Epithelial cell of proximal tubule (primary cell): ENCODE results near the gene EQTN. TPM values are rescaled to one million over a fixed set of nuclear protein-coding genes. Genes with fewer than 3 reads are reported as not detected.

Experiments
- DNase-seq: peaks from one replicate; pipeline ENCODE4 v3.0.0-alpha.2; 2011; ENCODE audit warnings: low read depth
- H3K4me3 ChIP-seq: 2 replicates; pipeline ENCODE4 v1.5.1; 2011; ENCODE audit warnings: low read depth, mild to moderate bottlenecking, low read length
- total RNA-seq: library from RNA; depleted of rRNA; stranded (reverse); fragments of >200 nt; gene quantifications from 2 replicates; pipeline ENCODE4 v1.2.3, GENCODE V29; 2015
- TF ChIP-seq, protein P1 (sequence below): conservative IDR thresholded peaks from 2 replicates; pipeline ENCODE4 v1.5.1; 2012; ENCODE audit warnings: low read depth, mild to moderate bottlenecking, low read length

Gene EQTN
- total RNA-seq, 1 donor from 2014 or later = not detected

- no peak overlapping the region for H3K4me3 ChIP-seq
- DNase-seq = no peak
- TF ChIP-seq, protein P1, sequence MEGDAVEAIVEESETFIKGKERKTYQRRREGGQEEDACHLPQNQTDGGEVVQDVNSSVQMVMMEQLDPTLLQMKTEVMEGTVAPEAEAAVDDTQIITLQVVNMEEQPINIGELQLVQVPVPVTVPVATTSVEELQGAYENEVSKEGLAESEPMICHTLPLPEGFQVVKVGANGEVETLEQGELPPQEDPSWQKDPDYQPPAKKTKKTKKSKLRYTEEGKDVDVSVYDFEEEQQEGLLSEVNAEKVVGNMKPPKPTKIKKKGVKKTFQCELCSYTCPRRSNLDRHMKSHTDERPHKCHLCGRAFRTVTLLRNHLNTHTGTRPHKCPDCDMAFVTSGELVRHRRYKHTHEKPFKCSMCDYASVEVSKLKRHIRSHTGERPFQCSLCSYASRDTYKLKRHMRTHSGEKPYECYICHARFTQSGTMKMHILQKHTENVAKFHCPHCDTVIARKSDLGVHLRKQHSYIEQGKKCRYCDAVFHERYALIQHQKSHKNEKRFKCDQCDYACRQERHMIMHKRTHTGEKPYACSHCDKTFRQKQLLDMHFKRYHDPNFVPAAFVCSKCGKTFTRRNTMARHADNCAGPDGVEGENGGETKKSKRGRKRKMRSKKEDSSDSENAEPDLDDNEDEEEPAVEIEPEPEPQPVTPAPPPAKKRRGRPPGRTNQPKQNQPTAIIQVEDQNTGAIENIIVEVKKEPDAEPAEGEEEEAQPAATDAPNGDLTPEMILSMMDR = no peak
Measured at GRCh38 chr9:27303219-27303618, 6.3 kb upstream of the EQTN start.

GRCh38 chr9:27293996-27294395, 3.0 kb downstream of the EQTN start:
- TF ChIP-seq, protein P1 = no peak
- no peak overlapping the region for H3K4me3 ChIP-seq
- DNase-seq = no peak

DNA sequence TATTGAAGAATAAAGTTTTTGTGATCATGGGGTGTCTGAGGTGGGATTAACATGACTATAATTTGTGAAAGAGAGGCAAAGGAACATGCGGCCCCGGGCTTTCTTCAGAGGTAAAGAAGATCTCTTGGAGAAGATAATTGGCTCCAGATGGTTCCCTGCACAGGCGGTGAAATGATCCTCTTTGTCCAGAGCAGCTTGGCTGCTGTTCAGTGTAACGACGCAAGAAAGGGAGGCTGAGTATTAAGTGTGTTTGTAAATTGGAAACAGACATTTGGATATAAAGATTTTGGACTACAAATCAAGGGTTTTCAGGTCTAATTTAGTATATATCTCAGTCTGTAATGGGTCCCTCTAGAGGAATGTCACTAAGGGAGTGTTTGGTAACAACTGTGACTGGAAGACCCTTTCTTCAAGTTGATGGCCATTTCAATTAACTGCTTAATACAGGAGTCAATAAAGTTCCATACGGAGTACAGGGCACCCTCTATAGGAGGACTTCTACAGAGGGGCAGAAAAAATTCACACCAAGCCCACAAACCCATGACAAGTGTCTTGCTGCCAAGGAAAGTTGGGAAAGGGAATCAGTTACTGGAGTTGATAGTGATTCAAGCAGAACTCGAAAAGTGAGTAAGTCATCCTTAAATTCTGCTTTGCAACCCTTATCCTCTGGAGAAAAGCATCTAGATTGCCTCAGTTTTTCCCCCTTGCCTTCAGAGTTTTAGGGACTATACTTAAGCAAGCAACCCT, 4.1 kb downstream of the EQTN start:
- H3K4me3 ChIP-seq = no peak overlapping the region
- TF ChIP-seq, protein P1 = no peak
- no peak for DNase-seq

DNA sequence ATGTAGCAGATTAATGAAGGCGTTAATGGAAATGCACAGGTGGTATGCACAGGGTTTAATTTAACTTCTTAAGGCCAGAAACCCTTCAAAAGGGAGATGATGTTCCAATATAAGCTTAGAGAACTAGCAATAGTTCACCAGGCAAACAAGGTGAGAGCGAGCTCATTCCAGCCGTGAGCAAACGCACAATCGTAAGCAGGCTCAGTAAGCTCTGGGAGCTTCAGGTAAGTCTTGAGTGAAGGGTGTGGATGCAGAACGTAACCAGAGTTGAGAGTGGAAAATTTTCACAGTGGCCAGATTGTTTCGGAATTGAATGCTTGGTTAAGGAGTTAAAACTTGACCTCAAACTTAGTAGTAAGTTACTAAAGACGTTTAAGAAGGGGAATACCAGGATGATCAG, 5.7 kb downstream of the EQTN start:
- TF ChIP-seq, protein P1 = no peak
- DNase-seq = no peak
- H3K4me3 ChIP-seq = no peak overlapping the region

DNA sequence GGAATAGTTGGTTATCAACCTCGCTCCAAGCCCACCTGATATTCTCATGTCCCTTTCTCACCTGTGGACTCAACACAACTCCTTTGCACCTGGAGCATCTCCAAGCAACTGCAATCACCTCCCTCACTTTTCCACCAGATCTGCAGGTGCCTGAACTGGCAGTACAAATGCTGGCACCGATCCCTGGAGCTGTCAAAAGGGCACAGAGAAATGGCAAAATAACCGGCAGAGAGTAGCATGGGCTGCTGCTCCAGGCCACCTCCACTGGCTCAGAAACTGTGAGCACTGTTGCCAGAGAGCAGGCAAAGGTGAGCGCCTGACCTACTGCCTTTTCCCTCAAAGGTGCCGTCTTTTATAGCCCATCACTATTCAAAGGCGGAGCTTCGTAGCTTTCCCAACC, 14.7 kb downstream of the EQTN start:
- no peak for DNase-seq
- TF ChIP-seq, protein P1 = no peak
- H3K4me3 ChIP-seq = no peak overlapping the region

DNA sequence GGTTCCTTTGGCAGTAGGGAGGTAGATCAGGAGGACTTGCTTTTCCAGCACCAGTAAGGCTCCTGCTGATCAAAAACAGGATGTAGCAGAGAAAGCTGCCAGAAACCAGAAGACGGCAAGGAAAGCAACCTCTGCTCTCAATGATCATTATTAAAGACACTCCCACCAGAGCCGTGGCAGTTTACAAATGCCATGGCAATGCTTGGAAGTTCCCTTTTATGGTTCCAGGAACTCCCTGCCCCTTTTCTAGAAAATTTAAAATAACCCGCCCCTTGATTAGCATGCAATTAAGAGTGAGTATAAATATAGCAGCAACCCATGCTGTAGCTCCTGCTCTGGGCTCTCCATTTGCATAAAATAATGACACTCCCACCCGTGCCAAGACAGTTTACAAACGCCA, 16.1 kb downstream of the EQTN start:
- no peak for DNase-seq
- no peak overlapping the region for H3K4me3 ChIP-seq
- TF ChIP-seq, protein P1 = no peak

GRCh38 chr9:27280249-27280648, 16.7 kb downstream of the EQTN start:
- TF ChIP-seq, protein P1 = no peak
- no peak for DNase-seq

More at GRCh38 chr9:27280249-27280648, 16.7 kb downstream of the EQTN start:
- no peak overlapping the region for H3K4me3 ChIP-seq
